ENCODE results near the gene ATP6V1C2.
A peak's percentile ranks its signal among the peaks of the same experiment; 100 is the strongest.

Gene ATP6V1C2, protein sequence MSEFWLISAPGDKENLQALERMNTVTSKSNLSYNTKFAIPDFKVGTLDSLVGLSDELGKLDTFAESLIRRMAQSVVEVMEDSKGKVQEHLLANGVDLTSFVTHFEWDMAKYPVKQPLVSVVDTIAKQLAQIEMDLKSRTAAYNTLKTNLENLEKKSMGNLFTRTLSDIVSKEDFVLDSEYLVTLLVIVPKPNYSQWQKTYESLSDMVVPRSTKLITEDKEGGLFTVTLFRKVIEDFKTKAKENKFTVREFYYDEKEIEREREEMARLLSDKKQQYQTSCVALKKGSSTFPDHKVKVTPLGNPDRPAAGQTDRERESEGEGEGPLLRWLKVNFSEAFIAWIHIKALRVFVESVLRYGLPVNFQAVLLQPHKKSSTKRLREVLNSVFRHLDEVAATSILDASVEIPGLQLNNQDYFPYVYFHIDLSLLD

GRCh38 chr2:10721396-10722251 is at the start of gene ATP6V1C2:
ATP6V1C2 (plus strand) TSS chr2:10721630; CDS start chr2:10722850, 1,220 bp downstream.
- DNase-seq = no peak
- TF ChIP-seq POLR2A (IDR thresholded peaks at IDR 0.05; ENCODE audit: low read length) (no peak), GATA1 (IDR thresholded peaks at IDR 0.05; ENCODE audit: low read depth, low read length) (no peak)

- no peak for TF ChIP-seq GATA1 (IDR thresholded peaks at IDR 0.05; ENCODE audit: low read depth, low read length)
- no peak for TF ChIP-seq POLR2A (IDR thresholded peaks at IDR 0.05; ENCODE audit: low read length)
- no peak for DNase-seq
Measured at GRCh38 chr2:10675131-10675530, 46.3 kb upstream of the ATP6V1C2 start.

GRCh38 chr2:10678225-10678624 is 43.2 kb upstream of the ATP6V1C2 start:
- no peak for DNase-seq
- TF ChIP-seq POLR2A (IDR thresholded peaks at IDR 0.05; ENCODE audit: low read length) (no peak), GATA1 (IDR thresholded peaks at IDR 0.05; ENCODE audit: low read depth, low read length) (no peak)

DNA sequence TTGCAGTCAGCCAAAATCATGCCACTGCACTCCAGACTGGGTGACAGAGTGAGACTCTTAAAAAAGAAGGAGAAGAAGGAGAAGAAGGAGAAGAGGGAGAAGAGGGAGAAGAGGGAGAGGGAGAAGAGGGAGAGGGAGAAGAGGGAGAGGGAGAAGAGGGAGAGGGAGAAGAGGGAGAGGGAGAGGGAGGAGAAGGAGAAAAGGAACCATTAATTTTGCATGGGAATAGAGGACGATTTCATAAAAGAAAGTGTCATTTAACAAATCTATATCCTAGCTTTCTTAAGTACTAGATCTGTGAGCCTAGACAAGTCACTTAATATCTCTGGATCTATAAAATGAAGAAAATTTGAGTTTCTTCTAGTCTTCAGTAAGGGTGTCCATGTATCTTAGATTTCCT is 41.2 kb upstream of the ATP6V1C2 start:
- DNase-seq = no peak
- TF ChIP-seq POLR2A (IDR thresholded peaks at IDR 0.05; ENCODE audit: low read length) = no peak
- no peak for TF ChIP-seq GATA1 (IDR thresholded peaks at IDR 0.05; ENCODE audit: low read depth, low read length)

- no peak for DNase-seq
- TF ChIP-seq POLR2A (IDR thresholded peaks at IDR 0.05; ENCODE audit: low read length) (no peak), GATA1 (IDR thresholded peaks at IDR 0.05; ENCODE audit: low read depth, low read length) (no peak)
Measured at GRCh38 chr2:10680957-10681356, 40.5 kb upstream of the ATP6V1C2 start.

DNA sequence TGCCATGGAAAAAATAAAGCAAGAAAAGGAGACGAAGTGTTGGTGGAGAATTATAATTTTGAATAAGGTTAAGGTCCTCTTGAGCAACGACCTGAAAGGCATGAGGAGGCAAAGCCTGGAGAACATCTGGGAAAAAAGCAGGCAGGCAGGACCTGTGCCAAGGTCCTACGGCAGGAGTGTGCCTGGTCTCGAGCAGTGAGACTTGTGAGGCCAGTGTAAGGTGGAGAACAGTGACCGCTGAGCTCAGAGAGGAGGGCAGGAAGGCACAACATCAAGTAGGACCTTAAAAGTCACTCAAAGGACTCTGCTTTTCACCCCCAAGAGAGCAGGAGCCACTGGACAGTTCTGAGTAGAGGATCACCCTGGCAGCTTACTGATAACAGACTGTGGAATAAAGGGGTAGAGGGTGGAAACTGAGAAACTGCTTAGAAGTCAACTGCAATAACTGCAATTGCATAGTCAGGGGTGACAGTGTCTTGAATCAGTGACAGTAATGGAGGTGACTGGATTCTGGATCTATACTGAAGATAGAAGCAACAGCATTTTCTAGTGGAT is 35.2 kb upstream of the ATP6V1C2 start:
- TF ChIP-seq GATA1 (IDR thresholded peaks at IDR 0.05; ENCODE audit: low read depth, low read length) (no peak), POLR2A (IDR thresholded peaks at IDR 0.05; ENCODE audit: low read length) (no peak)
- DNase-seq = peak; percentile 36 to 54

- peak; percentile 52 to 67 for DNase-seq
- TF ChIP-seq POLR2A (IDR thresholded peaks at IDR 0.05; ENCODE audit: low read length) = no peak
- no peak for TF ChIP-seq GATA1 (IDR thresholded peaks at IDR 0.05; ENCODE audit: low read depth, low read length)
Measured at GRCh38 chr2:10688921-10689807, 32.3 kb upstream of the ATP6V1C2 start.

- TF ChIP-seq POLR2A (IDR thresholded peaks at IDR 0.05; ENCODE audit: low read length) (no peak), GATA1 (IDR thresholded peaks at IDR 0.05; ENCODE audit: low read depth, low read length) (no peak)
- no peak for DNase-seq
Measured at GRCh38 chr2:10691521-10691920, 29.9 kb upstream of the ATP6V1C2 start.

- no peak for DNase-seq
Measured at GRCh38 chr2:10700078-10700803, 21.2 kb upstream of the ATP6V1C2 start.

DNA sequence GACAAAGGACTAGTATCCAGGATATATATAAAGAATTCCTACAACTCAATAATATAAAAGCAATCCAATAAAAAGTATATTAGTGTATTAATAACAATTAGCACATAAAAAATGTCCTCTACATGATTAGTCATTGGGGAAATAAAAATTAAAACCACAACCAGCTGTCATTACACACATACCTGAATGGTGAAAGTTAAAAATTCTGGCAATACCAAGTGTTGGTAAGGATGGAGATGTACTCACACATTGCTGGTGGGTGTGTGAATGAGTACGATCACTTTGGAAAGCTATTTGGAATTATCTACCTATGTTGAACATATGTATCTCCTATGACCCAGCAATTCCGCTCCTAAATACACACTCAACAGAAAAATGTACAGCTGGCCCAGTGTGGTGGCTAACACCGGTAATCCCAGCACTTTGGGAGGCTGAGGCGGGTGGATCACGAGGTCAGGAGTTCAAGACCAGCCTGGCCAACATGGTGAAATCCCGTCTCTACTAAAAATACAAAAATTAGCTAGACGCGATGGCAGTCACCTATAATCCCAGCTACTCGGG is 17.3 kb upstream of the ATP6V1C2 start:
- no peak for DNase-seq
- no peak for TF ChIP-seq POLR2A (IDR thresholded peaks at IDR 0.05; ENCODE audit: low read length)
- TF ChIP-seq GATA1 (IDR thresholded peaks at IDR 0.05; ENCODE audit: low read depth, low read length) = no peak

More at GRCh38 chr2:10700078-10700803, 21.2 kb upstream of the ATP6V1C2 start:
- TF ChIP-seq GATA1 (IDR thresholded peaks at IDR 0.05; ENCODE audit: low read depth, low read length) (no peak), POLR2A (IDR thresholded peaks at IDR 0.05; ENCODE audit: low read length) (no peak)

- DNase-seq = no peak
Measured at GRCh38 chr2:10706033-10706432, 15.4 kb upstream of the ATP6V1C2 start.

GRCh38 chr2:10707831-10708230 is 13.6 kb upstream of the ATP6V1C2 start:
- TF ChIP-seq POLR2A (IDR thresholded peaks at IDR 0.05; ENCODE audit: low read length) (no peak), GATA1 (IDR thresholded peaks at IDR 0.05; ENCODE audit: low read depth, low read length) (no peak)
- no peak for DNase-seq

More at GRCh38 chr2:10706033-10706432, 15.4 kb upstream of the ATP6V1C2 start:
- TF ChIP-seq POLR2A (IDR thresholded peaks at IDR 0.05; ENCODE audit: low read length) (no peak), GATA1 (IDR thresholded peaks at IDR 0.05; ENCODE audit: low read depth, low read length) (no peak)
